ENCODE results near the gene DPF3.
A peak's percentile ranks its signal among the peaks of the same experiment; 100 is the strongest.

DPF3 gene

GRCh38 chr14:72800296-72800695, 93.6 kb downstream of the DPF3 start:
- no peak for DNase-seq (ENCODE audit: low read depth)

- DNase-seq (ENCODE audit: low read depth), result no peak
Observed at GRCh38 chr14:72796935-72797334, 97.0 kb downstream of the DPF3 start.

GRCh38 chr14:72793156-72793939, 100.6 kb downstream of the DPF3 start:
- no peak for DNase-seq (ENCODE audit: low read depth)

GRCh38 chr14:72792051-72792788, 101.7 kb downstream of the DPF3 start:
- no peak for DNase-seq (ENCODE audit: low read depth)

- DNase-seq (ENCODE audit: low read depth), result no peak
Observed at GRCh38 chr14:72790887-72791566, 102.9 kb downstream of the DPF3 start.

- DNase-seq (ENCODE audit: low read depth), result no peak
Observed at GRCh38 chr14:72788972-72789728, 104.8 kb downstream of the DPF3 start.

GRCh38 chr14:72788255-72788654, 105.6 kb downstream of the DPF3 start:
- DNase-seq (ENCODE audit: low read depth), result no peak

GRCh38 chr14:72787841-72788240, 106.1 kb downstream of the DPF3 start:
- DNase-seq (ENCODE audit: low read depth), result no peak

GRCh38 chr14:72786378-72787350, 107.2 kb downstream of the DPF3 start:
- DNase-seq (ENCODE audit: low read depth), result no peak

GRCh38 chr14:72783741-72784140, 110.2 kb downstream of the DPF3 start:
- DNase-seq (ENCODE audit: low read depth), result no peak

GRCh38 chr14:72782817-72783216, 111.1 kb downstream of the DPF3 start:
- no peak for DNase-seq (ENCODE audit: low read depth)

GRCh38 chr14:72781561-72782508, 112.1 kb downstream of the DPF3 start:
- DNase-seq (ENCODE audit: low read depth), result peak; percentile 84

- DNase-seq (ENCODE audit: low read depth), result peak; percentile 84
Observed at GRCh38 chr14:72780751-72781150, 113.2 kb downstream of the DPF3 start.

- no peak for DNase-seq (ENCODE audit: low read depth)
Observed at GRCh38 chr14:72779679-72780078, 114.2 kb downstream of the DPF3 start.

- no peak for DNase-seq (ENCODE audit: low read depth)
Observed at GRCh38 chr14:72777636-72778035, 116.3 kb downstream of the DPF3 start.

GRCh38 chr14:72776701-72777261, 117.1 kb downstream of the DPF3 start:
- DNase-seq (ENCODE audit: low read depth), result no peak

GRCh38 chr14:72775923-72776554, 117.9 kb downstream of the DPF3 start:
- DNase-seq (ENCODE audit: low read depth), result no peak

GRCh38 chr14:72774894-72775620, 118.8 kb downstream of the DPF3 start:
- DNase-seq (ENCODE audit: low read depth), result no peak
